Aorta (tissue), 5 donors: ENCODE measurements around the gene ZFP42. TPM values are rescaled to one million over a fixed set of nuclear protein-coding genes. Genes with fewer than 3 reads are reported as not detected.
A peak's percentile ranks its signal among the peaks of the same experiment; 100 is the strongest.

Source experiments
- ATAC-seq: fragments of 200-7000 bp; cut with Tn5 transposase; one replicate; pipeline ENCODE4 v1.9.1; 2022; ENCODE audit warnings: moderate library complexity; ENCODE audit not compliant: low FRiP score
- DNase-seq, 2 donors: peaks; one replicate each; pipeline ENCODE4 v3.0.0-alpha.2; 2020
- H3K27ac ChIP-seq, 2 donors: one replicate each; pipeline ENCODE4 v1.5.1; 2013; ENCODE audit warnings: low read length in 2 of 2, mild to moderate bottlenecking in 2 of 2, moderate library complexity in 2 of 2, control low read depth in 1 of 2, inconsistent platforms in 1 of 2, low read depth in 1 of 2
- H3K27me3 ChIP-seq, 2 donors: one replicate each; pipeline ENCODE4 v1.6.1; 2013; ENCODE audit warnings: control low read depth in 1 of 2, low read length in 1 of 2, mild to moderate bottlenecking in 1 of 2, moderate library complexity in 1 of 2; ENCODE audit not compliant: insufficient read depth in 2 of 2, control insufficient read depth in 1 of 2
- H3K36me3 ChIP-seq, 2 donors: one replicate each; pipeline ENCODE4 v1.6.1; 2013; ENCODE audit warnings: control low read depth in 1 of 2, low read length in 1 of 2, mild to moderate bottlenecking in 1 of 2; ENCODE audit not compliant: insufficient read depth in 2 of 2, control insufficient read depth in 1 of 2
- H3K4me1 ChIP-seq, 2 donors: one replicate each; pipeline ENCODE4 v1.6.1; 2013; ENCODE audit warnings: low read length in 2 of 2, control low read depth in 1 of 2, mild to moderate bottlenecking in 1 of 2, moderate library complexity in 1 of 2; ENCODE audit not compliant: insufficient read depth in 2 of 2, control insufficient read depth in 1 of 2
- H3K4me3 ChIP-seq, 2 donors: one replicate each; pipeline ENCODE4 v1.5.1; 2013; ENCODE audit warnings: low read length in 2 of 2, control low read depth in 1 of 2, mild to moderate bottlenecking in 1 of 2
- H3K9me3 ChIP-seq: one replicate; pipeline ENCODE4 v1.6.1; 2013; ENCODE audit warnings: mild to moderate bottlenecking, low read length; ENCODE audit not compliant: control insufficient read depth
- WGBS, 2 donors: extraction: QIAGEN DNeasy Blood & Tissue Kit; methylation state at CpG; one replicate each; pipeline ENCODE4 v1.1.7; 2013; 5-methylcytosine and 5-hydroxymethylcytosine counted together
- intact Hi-C, 2 donors: fragments of 100-400 bp; cut with DNase I; formaldehyde crosslinking; loops; one replicate each; pipeline versions ENCODE4 v1.14.2 to v1.15.0; 2022
- long read RNA-seq, 2 donors: library from polyadenylated mRNA; unstranded; transcript quantifications; one replicate each; pipeline ENCODE4 v2.0.0, GENCODE V29; 2020 to 2021
- polyA plus RNA-seq, 2 donors: library from polyadenylated mRNA; stranded (reverse); fragments of 200-250 nt; gene quantifications; one replicate each; pipeline ENCODE4 v1.2.3, GENCODE V29; 2013
- total RNA-seq, 2 donors: library from RNA; stranded (reverse); fragmentation: NEBNext Ultra II Directional; extraction: Animal tissue kit (Norgen Biotek cat#: 25700); gene quantifications; one replicate each; pipeline ENCODE4 v1.2.1, GENCODE V29; 2021
- donor health status: healthy with polysubstance abuse.
- donor health status: Bipolar disorder and iron deficiency.
- donor health status: DM: no; HTN: no; CAD: no.
- donor health status: DM: no; HTN: no; CAD: no.
- donor health status: DM: yes; HTN: yes; CAD: no.

ZFP42 gene
- total RNA-seq (not detected), polyA plus RNA-seq (not detected)
- long read RNA-seq, donor 1: 0 reads
- long read RNA-seq, donor 2: 0 reads

DNA sequence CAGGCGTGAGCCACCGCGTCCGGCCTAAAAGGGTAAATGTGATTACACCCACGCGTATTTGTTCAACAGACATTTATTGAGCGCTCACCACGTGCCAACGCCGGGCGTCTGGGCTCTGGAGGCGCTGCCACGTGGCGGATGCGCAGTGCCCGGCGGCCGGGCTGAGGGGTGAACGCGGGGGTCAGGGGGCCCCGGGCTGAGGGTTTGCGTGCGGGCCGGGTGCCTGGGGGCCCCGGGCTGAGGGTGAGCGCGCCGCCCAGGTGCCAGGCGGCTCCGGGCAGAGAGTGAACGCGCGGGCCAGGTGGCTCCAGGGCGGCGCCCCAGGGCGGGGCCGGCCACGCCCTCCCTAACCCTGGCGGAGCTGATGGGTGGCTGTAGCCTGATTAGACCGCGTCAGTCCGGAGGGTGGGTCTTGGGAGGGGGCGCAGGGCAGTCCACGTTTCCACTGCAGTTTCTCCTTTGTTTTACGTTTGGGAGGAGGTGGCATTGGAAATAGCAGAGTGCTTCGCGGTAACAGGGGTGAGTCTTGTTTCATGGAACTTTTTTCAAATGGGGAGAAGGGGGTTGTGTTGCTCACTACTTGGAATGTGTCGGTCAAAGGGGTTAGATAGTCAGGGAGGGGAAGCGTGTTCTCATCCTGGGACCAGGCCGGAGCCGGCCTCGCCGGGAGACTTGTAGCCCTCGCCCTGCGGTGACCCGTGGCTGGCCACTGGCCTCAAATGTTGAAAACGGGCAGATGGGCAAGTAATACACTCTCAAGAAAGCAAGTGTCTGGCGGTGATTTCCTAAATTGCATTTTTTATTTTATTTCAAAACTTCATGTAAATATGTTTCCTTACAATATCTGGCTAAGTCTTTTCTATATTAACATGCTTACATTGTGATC lies at the start of gene ZFP42:
Gene ZFP42, plus strand, starts transcription at position 450 of the 886 bp plus-strand sequence. CDS start 7,037 bp downstream, outside the sequence.
- H3K4me3 ChIP-seq: no peak within 1 kb of the TSS
- no peaks in the 10 kb centered on the region for H3K36me3 ChIP-seq
- H3K4me1 ChIP-seq: no peaks in the 10 kb centered on the region
- H3K9me3 ChIP-seq: no peaks in the 10 kb centered on the region
- ATAC-seq (peak; percentile 38), DNase-seq (no peak)
- no peak within 1 kb of the TSS for H3K27ac ChIP-seq
- intact Hi-C loops: no loop called here
- H3K27me3 ChIP-seq: no peaks in the 10 kb centered on the region
- 24 to 26% methylated on average over 46 to 58 of the region's 58 CpGs for WGBS, 2 donors

GRCh38 chr4:187961171-187961570 lies 34.4 kb upstream of the ZFP42 start:
- Histone ChIP-seq H3K27me3 (no peaks in the 10 kb centered on the region), H3K9me3 (peaks cover 3% of the 10 kb centered on the region), H3K27ac (no peak overlapping the region), H3K4me1 (no peaks in the 10 kb centered on the region), H3K36me3 (no peaks in the 10 kb centered on the region), H3K4me3 (no peak overlapping the region)
- intact Hi-C loops: no loop called here
- DNase-seq: no peak
- 96 to 97% methylated on average over 2 of the region's 2 CpGs for WGBS, 2 donors
- ATAC-seq: no peak

GRCh38 chr4:187961961-187962360 lies 33.6 kb upstream of the ZFP42 start:
- H3K36me3 ChIP-seq: no peaks in the 10 kb centered on the region
- ATAC-seq: no peak
- WGBS, 2 donors: 60 to 72% methylated on average over 2 of the region's 2 CpGs

DNA sequence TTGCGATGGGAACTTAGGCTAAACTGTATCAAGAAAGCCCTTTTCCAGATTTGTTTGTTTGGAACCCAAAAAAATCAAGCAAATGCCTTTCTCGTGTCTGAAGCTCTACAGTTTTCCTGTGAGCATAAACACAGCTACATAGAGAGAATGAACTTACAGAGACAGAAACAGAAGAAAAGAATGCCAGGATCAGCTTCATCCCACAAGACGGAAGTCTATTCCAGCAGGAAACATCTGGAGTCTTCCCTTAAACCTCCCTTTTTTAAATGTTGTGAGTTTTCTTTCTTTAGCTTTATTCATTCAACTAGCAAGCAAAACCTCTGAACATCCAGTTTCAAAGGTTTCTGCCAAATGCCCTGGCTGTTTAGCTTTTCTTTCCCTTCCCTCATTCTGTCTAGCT lies 32.6 kb upstream of the ZFP42 start:
- WGBS, 2 donors: 5 to 8% methylated on average over 3 of the region's 3 CpGs
- H3K4me3 ChIP-seq: no peak overlapping the region
- no peak for DNase-seq
- no peaks in the 10 kb centered on the region for H3K36me3 ChIP-seq
- H3K4me1 ChIP-seq: no peaks in the 10 kb centered on the region
- peaks cover 3% of the 10 kb centered on the region for H3K9me3 ChIP-seq
- H3K27ac ChIP-seq: no peak overlapping the region
- H3K27me3 ChIP-seq: no peaks in the 10 kb centered on the region
- intact Hi-C loops: no loop called here
- no peak for ATAC-seq

More at GRCh38 chr4:187961961-187962360, 33.6 kb upstream of the ZFP42 start:
- no peak for DNase-seq
- H3K27ac ChIP-seq: no peak overlapping the region
- H3K9me3 ChIP-seq: peaks cover 3% of the 10 kb centered on the region
- no peaks in the 10 kb centered on the region for H3K27me3 ChIP-seq
- no peak overlapping the region for H3K4me3 ChIP-seq
- intact Hi-C loops: no loop called here
- no peaks in the 10 kb centered on the region for H3K4me1 ChIP-seq

DNA sequence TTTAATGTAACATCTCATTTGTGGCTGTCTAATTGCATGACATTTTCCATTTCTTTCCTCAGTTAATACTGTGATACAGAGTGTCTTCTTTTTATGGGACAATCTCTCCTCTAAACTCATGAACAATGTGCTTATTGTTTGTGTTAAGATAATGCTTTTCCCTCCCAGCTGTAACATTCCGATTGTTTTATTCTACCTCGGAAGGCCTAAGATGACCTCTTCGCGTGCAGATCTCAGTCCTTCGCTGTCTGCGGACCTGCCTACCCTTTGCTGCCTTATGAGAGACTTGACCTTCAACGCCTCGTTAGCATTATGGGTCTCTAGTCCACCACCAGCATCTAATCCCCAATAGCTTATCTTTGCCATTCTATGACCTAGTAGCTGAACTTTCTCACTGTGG lies 29.8 kb upstream of the ZFP42 start:
- H3K27ac ChIP-seq: no peak overlapping the region
- no peaks in the 10 kb centered on the region for H3K4me1 ChIP-seq
- 96% methylated on average over 8 of the region's 8 CpGs for WGBS, 2 donors
- H3K9me3 ChIP-seq: no peaks in the 10 kb centered on the region
- H3K4me3 ChIP-seq: no peak overlapping the region
- intact Hi-C loops: no loop called here
- H3K36me3 ChIP-seq: no peaks in the 10 kb centered on the region
- H3K27me3 ChIP-seq: no peaks in the 10 kb centered on the region
- DNase-seq (no peak), ATAC-seq (no peak)

DNA sequence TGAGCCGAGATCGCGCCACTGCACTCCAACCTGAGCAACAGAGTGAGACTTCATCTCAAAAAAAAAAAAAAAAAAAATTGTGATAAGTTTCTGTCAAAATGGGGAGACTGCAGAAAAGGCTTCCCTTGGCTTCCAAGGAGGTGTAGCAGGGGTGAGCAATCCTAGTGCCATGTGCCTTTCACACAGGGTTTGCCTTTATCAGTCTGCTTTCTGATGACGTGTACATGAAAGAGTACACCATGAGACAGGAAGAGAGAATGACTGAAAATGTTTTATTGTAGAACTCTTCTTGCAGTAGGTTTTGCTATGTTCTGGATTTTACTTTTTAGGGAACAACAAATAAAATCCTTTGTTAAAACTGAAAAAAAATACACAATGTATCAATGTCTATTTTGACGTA lies 23.4 kb upstream of the ZFP42 start:
- WGBS, 2 donors: 94 to 96% methylated on average over 5 of the region's 5 CpGs
- DNase-seq (no peak), ATAC-seq (no peak)
- Histone ChIP-seq H3K27ac (no peak overlapping the region), H3K4me3 (no peak overlapping the region), H3K36me3 (no peaks in the 10 kb centered on the region), H3K27me3 (no peaks in the 10 kb centered on the region), H3K4me1 (no peaks in the 10 kb centered on the region), H3K9me3 (no peaks in the 10 kb centered on the region)
- intact Hi-C loops: no loop called here

GRCh38 chr4:187983746-187984145 lies 11.8 kb upstream of the ZFP42 start:
- no peaks in the 10 kb centered on the region for H3K4me1 ChIP-seq
- no peak overlapping the region for H3K4me3 ChIP-seq
- intact Hi-C loops: no loop called here
- ATAC-seq (no peak), DNase-seq (no peak)
- WGBS, 2 donors: 89 to 94% methylated on average over 2 of the region's 2 CpGs
- no peaks in the 10 kb centered on the region for H3K27me3 ChIP-seq
- no peaks in the 10 kb centered on the region for H3K36me3 ChIP-seq
- H3K9me3 ChIP-seq: no peaks in the 10 kb centered on the region
- no peak overlapping the region for H3K27ac ChIP-seq

DNA sequence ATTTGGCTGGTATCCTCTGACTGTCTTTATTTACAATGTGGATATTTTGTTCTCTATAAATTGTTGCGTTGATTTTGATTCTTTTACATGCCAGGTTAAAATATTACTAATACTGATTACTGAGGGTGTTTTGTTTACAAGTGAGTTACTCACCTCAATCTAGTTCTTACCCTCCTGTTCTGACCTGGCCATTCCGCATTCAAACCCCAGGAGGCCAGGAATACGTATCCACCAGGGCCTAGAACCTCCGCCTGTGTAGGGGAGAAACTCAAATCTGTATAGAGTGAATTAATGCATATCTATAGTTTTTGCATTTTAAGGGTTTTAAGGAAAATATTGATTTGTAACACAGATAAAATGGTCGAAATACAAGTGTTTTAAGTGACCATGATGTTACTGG lies 2.6 kb upstream of the ZFP42 start:
- intact Hi-C loops: no loop called here
- DNase-seq (no peak), ATAC-seq (no peak)
- WGBS, 2 donors: 89 to 90% methylated on average over 5 of the region's 5 CpGs
- no peaks in the 10 kb centered on the region for H3K9me3 ChIP-seq
- H3K4me1 ChIP-seq: no peaks in the 10 kb centered on the region
- no peak overlapping the region for H3K4me3 ChIP-seq
- H3K27me3 ChIP-seq: no peaks in the 10 kb centered on the region
- no peaks in the 10 kb centered on the region for H3K36me3 ChIP-seq
- no peak overlapping the region for H3K27ac ChIP-seq

- Histone ChIP-seq H3K27ac (no peak overlapping the region), H3K36me3 (no peaks in the 10 kb centered on the region), H3K4me3 (no peak overlapping the region), H3K27me3 (no peaks in the 10 kb centered on the region), H3K9me3 (no peaks in the 10 kb centered on the region), H3K4me1 (no peaks in the 10 kb centered on the region)
- intact Hi-C loops: no loop called here
- 64 to 71% methylated on average over 6 of the region's 6 CpGs for WGBS, 2 donors
- no peak for DNase-seq
- no peak for ATAC-seq
Measured at GRCh38 chr4:187993827-187994226, 1.7 kb upstream of the ZFP42 start.
